HUES48 (cell line): ENCODE results near the gene PDE6D.

Experiments
- H3K27ac ChIP-seq: one replicate; pipeline ENCODE4 v1.7.0; 2013; ENCODE audit warnings: low read depth, low read length, inconsistent platforms
- H3K27me3 ChIP-seq: 2 replicates; pipeline ENCODE4 v1.6.1; 2013; ENCODE audit warnings: mild to moderate bottlenecking, low read length; ENCODE audit not compliant: control insufficient read depth, insufficient read depth
- H3K36me3 ChIP-seq: 2 replicates; pipeline ENCODE4 v1.6.1; 2013; ENCODE audit warnings: low read length; ENCODE audit not compliant: control insufficient read depth, insufficient read depth
- H3K4me1 ChIP-seq: 2 replicates; pipeline ENCODE4 v1.6.1; 2013; ENCODE audit warnings: mild to moderate bottlenecking, low read length; ENCODE audit not compliant: control insufficient read depth, insufficient read depth
- H3K4me3 ChIP-seq: 2 replicates; pipeline ENCODE4 v1.5.1; 2013; ENCODE audit warnings: mild to moderate bottlenecking, low read depth, low read length
- H3K9ac ChIP-seq: 2 replicates; pipeline ENCODE4 v1.6.1; 2013; ENCODE audit warnings: mild to moderate bottlenecking, low read depth, low read length, moderate library complexity
- H3K9me3 ChIP-seq: 2 replicates; pipeline ENCODE4 v1.6.1; 2013; ENCODE audit warnings: low read length; ENCODE audit not compliant: control insufficient read depth, insufficient read depth

PDE6D gene

DNA sequence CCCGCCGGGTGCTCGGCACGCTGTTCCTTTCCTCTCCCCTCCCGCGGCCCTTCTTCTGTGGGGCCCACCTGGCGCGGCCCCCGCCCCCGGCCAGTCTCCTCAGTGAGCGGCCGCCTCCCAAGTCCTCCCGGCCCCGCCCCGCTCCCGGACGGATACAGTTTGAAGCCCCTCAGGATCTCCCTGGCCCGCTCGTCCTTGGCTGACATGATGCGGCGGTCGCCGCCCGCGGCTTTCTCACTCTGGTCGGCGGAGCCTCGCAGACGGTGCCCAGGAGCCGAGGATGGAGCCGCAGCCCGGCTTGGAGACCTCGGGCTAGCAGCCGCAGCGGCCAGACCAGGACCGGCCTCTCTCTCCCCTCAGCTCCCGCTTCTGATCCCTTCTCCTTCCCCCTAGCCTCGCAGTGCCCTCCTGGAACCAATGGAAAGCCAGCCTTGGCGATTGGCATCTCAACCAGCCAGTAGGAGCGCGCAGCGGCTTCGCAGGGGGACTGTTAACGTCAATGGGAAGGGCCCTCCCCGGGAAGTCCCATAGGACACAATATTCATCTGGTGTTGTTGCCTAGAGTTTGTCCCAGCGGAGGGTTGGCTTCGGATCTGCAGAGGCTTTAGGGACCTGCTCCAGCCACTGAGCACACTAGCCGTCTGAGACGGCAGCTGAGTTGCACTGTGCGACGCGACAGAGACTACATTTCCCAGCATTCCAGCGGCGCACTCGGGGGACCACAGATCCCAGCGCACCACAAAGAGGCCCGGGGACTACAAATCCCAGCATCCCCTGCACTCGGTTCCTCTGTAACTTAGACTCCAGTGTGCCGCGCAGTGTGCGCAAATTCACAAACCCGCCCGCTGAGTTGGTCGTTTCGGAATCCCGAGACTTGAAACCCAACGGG is at the start of gene PDE6D:
TSS of gene PDE6D (minus strand) at position 374 of the 889 bp plus-strand sequence. CDS start at position 206, 168 bp downstream.
- Histone ChIP-seq H3K9me3 (no peaks in the 10 kb centered on the region), H3K27ac (peak within 1 kb of the TSS; percentile 52), H3K4me3 (peak within 1 kb of the TSS; percentile 78), H3K36me3 (no peaks in the 10 kb centered on the region), H3K9ac (peak within 1 kb of the TSS; percentile 58; the same call in 1 of the 2 replicates), H3K27me3 (no peaks in the 10 kb centered on the region), H3K4me1 (peaks cover 12% of the 10 kb centered on the region)

DNA sequence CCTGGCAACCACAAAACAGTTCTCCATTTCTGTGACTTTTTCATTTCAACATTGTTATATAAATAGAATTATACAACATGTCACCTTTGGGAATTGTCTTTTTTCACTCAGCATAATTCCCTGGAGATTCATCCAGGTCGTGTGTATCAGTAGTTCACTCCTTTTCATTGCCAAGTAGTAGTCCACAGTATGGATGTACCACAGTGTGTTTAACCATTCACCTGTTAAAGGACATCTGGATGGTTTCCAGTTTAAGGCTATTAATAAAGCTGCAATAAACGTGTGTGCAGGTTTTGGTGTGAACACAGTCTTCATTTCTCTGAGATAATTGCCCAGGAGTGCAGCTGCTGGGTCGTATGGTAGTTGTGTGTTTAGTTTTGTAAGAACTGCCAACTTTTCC is 40.8 kb upstream of the PDE6D start:
- Histone ChIP-seq H3K9me3 (0 out of 2 replicates have a peak, but pooled peaks cover 6% of the 10 kb centered on the region), H3K27ac (no peak overlapping the region), H3K27me3 (no peaks in the 10 kb centered on the region), H3K36me3 (no peaks in the 10 kb centered on the region), H3K9ac (no peak overlapping the region), H3K4me3 (no peak overlapping the region), H3K4me1 (no peaks in the 10 kb centered on the region)

- Histone ChIP-seq H3K9ac (no peak overlapping the region), H3K36me3 (no peaks in the 10 kb centered on the region), H3K4me3 (no peak overlapping the region), H3K4me1 (no peaks in the 10 kb centered on the region), H3K9me3 (0 out of 2 replicates have a peak, but pooled peaks cover 6% of the 10 kb centered on the region), H3K27ac (no peak overlapping the region), H3K27me3 (no peaks in the 10 kb centered on the region)
Observed at GRCh38 chr2:231820786-231821303, 39.8 kb upstream of the PDE6D start.

DNA sequence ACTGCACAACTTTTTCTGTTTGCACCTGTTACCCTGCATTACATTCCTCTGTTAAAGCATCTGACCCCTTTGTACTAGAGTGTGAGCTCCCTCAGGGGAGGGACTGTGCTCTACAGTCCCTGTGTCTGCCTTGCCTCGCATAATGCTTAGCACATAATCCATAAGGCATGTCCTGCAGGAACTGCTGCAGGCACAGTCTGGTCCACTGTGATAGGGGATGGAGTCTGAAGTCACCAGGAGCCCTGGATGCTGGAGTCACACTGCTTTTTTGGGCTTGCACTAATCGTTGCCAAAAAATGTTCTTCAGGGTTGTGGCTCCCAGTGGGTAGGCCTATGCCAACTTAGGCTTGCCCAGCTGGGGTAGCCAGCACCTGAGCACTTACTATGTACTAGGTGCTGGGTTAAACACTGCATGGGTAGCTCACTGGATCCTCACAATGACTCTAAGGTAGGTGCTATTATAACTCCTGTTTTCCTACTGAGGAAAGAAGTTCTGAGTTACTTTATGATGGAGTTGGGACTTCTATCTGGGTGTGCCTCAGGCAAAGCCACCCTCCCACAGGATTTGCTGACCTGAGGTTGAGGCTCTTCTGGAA is 38.5 kb upstream of the PDE6D start:
- Histone ChIP-seq H3K9ac (no peak overlapping the region), H3K9me3 (0 out of 2 replicates have a peak, but pooled peaks cover 6% of the 10 kb centered on the region), H3K27ac (no peak overlapping the region), H3K4me3 (no peak overlapping the region), H3K27me3 (no peaks in the 10 kb centered on the region), H3K4me1 (no peaks in the 10 kb centered on the region), H3K36me3 (no peaks in the 10 kb centered on the region)

DNA sequence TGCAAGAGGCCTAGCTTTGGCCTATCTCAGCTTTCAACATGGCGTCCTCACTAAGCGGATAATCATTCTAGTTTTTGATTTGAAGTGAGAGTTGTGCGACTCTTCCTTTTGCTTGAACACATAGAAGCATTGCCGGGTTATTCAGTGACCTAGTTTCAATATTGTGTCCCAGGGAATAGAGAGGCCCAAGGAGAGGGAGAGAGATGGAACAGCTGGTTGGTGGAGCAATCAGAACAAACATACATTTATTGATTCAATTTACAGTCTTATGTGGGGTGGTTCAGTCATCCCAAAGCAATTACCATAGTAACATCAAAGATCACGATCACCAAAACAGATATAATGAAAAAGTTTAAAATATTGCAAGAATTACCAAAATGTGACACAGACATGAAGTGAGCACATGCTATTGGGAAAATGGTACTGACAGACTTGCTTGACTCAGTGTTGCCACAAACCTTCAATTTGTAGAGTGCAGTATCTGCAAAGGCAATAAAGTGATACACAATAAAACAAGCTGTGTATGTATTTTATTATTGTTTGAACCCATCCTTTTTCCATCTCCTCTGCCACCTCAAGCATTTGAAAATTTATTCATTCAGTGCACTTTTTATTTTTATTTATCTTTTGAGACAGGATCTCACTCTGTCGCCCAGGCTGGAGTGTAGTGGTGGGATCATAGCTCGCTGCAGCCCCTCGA is 35.4 kb upstream of the PDE6D start:
- Histone ChIP-seq H3K9ac (no peak overlapping the region), H3K4me1 (no peaks in the 10 kb centered on the region), H3K9me3 (no peaks in the 10 kb centered on the region), H3K36me3 (0 out of 2 replicates have a peak, but pooled peaks cover 7% of the 10 kb centered on the region), H3K27ac (no peak overlapping the region), H3K27me3 (no peaks in the 10 kb centered on the region), H3K4me3 (no peak overlapping the region)

DNA sequence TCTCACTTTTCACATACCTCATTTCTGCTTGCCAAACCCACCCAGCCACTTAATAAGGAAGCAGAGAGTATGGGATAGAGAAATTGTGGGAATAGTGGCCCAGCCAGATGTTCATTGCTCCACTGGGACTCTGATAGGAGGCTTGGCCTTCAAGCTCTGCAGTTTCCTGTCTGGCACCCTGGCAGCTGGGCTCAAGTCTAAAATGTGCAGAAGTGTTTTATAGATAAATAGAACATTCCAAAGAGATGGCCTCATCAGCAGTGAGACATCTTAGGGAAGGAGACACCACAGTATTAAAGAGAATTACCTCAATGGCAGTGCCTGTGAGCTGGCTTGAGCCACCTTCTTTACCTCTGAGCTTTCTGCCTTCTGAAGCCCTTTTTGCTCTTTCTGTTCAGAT is 29.8 kb upstream of the PDE6D start:
- no peak overlapping the region for H3K4me3 ChIP-seq
- no peak overlapping the region for H3K9ac ChIP-seq
- H3K4me1 ChIP-seq: no peaks in the 10 kb centered on the region
- peaks cover 48% of the 10 kb centered on the region for H3K36me3 ChIP-seq
- H3K27ac ChIP-seq: no peak overlapping the region
- no peaks in the 10 kb centered on the region for H3K27me3 ChIP-seq
- no peaks in the 10 kb centered on the region for H3K9me3 ChIP-seq

GRCh38 chr2:231807020-231807419 is 25.9 kb upstream of the PDE6D start:
- H3K27ac ChIP-seq: no peak overlapping the region
- H3K36me3 ChIP-seq: peaks cover 64% of the 10 kb centered on the region
- H3K27me3 ChIP-seq: no peaks in the 10 kb centered on the region
- H3K4me1 ChIP-seq: peaks cover 10% of the 10 kb centered on the region
- no peak overlapping the region for H3K9ac ChIP-seq
- no peak overlapping the region for H3K4me3 ChIP-seq
- H3K9me3 ChIP-seq: no peaks in the 10 kb centered on the region

DNA sequence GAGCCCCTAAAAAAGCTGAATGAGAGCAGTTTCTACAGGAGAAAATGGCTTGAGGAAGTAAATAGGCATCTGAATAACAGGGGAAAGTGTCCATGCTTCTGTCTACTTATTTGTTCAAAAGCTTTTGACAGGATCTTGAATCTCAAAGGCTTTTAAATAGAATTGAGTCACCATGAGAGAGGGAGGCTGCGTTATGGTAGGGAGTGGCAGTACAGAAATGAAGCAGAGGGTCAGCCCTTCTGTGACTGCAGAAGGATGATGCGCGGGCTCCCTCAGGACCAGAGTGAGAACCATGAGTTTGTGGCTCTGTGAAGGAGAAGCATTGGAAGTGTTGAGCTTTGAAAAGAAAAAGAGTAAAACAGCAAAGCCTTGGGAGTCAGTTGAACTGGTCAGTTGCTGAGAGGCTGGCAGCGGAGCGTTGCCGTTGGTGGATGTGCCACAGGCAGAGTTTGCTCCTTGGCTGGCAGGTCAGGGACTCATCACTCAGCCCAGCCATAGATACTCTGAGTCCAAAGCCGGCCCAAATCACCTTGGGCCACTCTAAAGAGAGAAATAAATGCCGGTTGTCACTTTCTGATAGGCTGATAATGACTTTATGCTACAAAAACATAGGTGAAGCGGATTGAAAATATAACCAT is 22.5 kb upstream of the PDE6D start:
- Histone ChIP-seq H3K27ac (no peak overlapping the region), H3K9ac (no peak overlapping the region), H3K9me3 (no peaks in the 10 kb centered on the region), H3K4me3 (no peak overlapping the region), H3K36me3 (peaks cover 76% of the 10 kb centered on the region), H3K27me3 (no peaks in the 10 kb centered on the region), H3K4me1 (peaks cover 10% of the 10 kb centered on the region)

- Histone ChIP-seq H3K27ac (no peak overlapping the region), H3K36me3 (peaks cover 76% of the 10 kb centered on the region), H3K27me3 (no peaks in the 10 kb centered on the region), H3K4me1 (peaks cover 10% of the 10 kb centered on the region), H3K9ac (no peak overlapping the region), H3K4me3 (no peak overlapping the region), H3K9me3 (no peaks in the 10 kb centered on the region)
Observed at GRCh38 chr2:231800493-231801091, 19.5 kb upstream of the PDE6D start.
